Astrocyte of the hippocampus (primary cell): ENCODE measurements around the gene SST.

ENCODE experiments used
- DNase-seq: peaks from one replicate; pipeline ENCODE4 v3.0.0; 2011; ENCODE audit warnings: low read depth, low spot score

Gene SST

GRCh38 chr3:187669675-187670504, at the start of gene SST:
TSS of gene SST (minus strand) at chr3:187670394. CDS start at chr3:187670291, 103 bp downstream.
- peak; percentile 83 for DNase-seq

- no peak for DNase-seq
Measured at GRCh38 chr3:187719628-187720336, 49.6 kb upstream of the SST start.

GRCh38 chr3:187718802-187719201, 48.6 kb upstream of the SST start:
- DNase-seq, result no peak

DNA sequence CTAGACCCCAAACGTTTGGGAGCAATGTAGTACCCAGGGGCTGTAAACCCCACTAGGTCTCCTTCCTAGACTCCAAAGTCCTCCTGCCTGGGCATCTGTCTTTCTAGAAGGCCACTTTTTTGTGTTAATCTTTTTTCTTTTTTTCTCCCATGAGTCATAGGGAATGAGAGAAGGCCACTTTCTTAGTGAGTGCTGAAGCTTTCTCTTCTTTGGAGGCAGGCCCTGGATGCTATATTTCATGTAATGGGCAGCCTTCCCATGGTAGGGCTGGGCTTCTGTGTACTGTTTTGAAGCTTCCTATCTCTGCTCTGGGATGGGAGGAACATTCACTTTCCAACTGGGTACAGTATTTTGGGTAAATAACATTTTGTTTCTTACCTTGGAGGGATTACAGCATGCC, 47.4 kb upstream of the SST start:
- no peak for DNase-seq

- peak; percentile 88 for DNase-seq
Measured at GRCh38 chr3:187714404-187714979, 44.3 kb upstream of the SST start.

GRCh38 chr3:187713504-187713903, 43.3 kb upstream of the SST start:
- DNase-seq, result peak; percentile 26

GRCh38 chr3:187709155-187709554, 39.0 kb upstream of the SST start:
- DNase-seq, result no peak

DNA sequence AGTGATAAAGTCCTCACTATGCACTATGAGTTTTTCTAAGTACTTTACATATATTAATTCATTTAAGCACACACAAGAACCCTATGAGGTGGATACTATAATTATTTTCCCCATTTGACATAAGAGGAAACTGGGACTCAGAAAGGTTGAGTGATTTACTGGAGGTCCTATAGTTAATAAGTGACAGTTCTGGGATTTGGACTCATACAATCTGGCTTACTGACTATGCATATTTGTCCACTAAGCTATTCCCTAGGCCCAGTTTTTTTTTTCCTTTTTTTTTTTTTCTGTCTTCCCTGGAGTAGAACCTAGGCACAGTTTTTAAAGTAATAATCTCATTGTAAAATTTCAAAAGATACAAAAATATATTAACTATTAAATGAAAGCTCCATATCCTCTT, 38.5 kb upstream of the SST start:
- DNase-seq, result no peak

GRCh38 chr3:187706971-187707370, 36.8 kb upstream of the SST start:
- no peak for DNase-seq

DNA sequence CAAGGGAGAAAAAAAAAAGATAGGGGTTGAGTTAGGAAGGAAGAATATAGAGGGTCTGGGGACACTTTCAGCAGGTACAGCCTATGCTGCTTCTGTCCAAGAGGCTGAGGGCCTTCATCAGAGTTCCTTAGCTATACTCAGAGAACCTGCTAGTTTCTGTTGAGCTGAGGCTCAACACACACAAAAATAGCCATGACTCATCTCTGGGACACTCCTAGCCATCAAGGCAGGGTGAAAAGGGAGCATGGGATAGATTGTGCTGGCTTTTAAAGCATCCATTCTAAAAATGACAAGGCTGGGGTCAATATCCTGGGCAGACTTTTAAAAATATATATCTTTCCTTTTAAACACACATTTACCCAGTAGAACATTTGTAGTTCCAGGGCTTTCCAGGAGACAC, 35.0 kb upstream of the SST start:
- no peak for DNase-seq

DNA sequence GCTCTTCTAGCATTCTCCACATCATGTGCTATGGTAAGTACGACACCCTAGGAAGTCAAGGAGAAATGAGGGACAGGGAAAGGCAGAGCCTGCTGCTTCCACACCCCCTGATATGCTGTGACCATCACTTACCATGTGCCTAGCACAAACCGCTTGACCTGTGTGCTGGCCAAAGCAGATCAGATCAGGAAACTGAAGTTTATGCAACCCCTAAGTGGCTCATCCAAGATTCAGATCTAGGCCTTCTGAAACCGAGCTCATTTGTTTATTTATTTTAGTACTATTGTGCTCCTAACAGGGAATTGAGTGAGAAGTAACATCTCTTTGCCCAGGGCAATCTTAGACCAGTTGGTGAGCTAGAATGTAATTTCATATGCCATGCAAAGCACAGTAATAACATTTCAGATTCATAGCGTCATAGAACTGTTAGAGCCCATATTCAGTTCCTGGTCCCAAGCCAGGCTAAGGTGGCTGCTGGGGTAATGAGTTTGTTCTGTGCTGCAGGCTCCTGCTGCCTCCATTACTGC, 32.4 kb upstream of the SST start, which contains the start of gene RTP2:
RTP2 (minus strand) TSS at position 51 of the 527 bp plus-strand sequence. CDS start 429 bp downstream, outside the sequence.
- DNase-seq, result no peak

DNA sequence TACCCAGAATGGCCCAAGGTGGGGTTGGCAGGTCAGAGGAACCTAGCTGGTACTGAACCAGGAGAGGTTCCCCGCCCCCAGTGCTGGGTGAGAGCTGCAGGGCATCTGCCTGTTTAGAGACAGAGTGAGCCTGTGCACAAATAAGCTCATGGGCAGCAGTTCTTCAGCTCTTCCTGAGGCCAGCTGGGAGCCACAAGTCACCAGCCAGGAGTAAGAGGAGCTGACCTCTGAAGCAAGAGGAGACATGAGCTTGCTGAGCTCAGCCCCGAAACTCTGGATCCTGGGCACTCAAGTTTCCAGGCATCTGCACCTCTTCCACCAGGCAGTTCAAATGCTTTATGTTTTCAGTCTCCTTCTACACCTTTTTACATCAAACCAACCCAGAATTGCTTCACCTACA, 30.1 kb upstream of the SST start:
- DNase-seq, result no peak

GRCh38 chr3:187698499-187699399, 28.6 kb upstream of the SST start:
- DNase-seq, result no peak

DNA sequence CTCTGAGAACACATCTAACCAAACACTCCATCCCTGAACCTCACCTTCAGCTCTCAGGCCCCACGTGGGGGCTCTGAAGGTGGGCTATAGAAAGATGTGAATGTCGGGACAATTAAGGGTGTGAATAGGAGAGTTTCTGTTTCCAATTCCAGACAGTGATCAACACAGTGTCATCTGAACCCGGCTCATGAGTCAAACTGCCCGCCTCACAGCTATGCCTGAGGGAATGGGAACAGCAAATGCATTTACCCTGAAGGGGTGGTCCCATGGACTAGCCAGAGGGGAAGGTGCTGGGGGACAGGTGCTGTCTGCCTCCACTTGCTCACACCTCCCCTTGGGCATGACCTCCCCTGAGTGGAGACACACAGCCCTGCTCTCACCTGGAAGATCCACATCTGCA, 25.8 kb upstream of the SST start:
- DNase-seq, result no peak

DNA sequence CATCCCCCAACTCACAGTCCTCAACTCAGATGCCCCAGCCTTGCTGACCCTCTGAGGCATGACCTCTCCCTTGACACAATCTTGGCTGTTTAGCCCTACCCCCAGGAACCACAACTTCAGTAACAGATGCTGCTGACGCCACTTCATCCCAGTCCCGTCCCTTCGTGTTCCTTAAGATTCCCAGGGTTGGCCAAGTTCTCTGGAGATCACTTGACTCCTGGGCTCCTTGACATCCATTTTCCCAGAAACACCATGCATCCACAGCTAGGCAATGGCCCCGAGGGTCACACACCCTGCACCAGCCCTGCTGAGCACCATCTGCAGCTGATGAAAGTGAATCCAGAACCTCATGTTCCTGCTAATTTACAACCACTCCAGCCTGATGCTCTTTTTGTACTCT, 25.3 kb upstream of the SST start:
- no peak for DNase-seq

DNA sequence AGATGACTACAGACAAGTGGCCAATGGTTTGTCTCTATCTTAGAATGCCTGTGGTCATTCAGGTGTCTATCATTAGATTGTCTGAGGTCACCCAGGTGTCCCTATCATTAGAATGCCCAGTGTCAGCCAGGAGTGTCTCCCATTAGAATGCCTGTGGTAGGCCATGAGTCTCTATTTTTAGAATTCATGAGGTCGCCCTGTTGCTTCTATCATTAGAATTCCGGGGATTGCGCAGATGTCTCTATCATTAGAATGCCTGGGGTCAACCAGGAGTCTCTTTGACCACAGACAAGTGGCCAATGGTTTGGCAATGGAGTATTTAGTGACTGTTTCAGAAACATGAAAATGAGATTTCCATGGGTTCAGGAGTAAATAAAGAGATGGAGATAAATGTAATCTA, 24.6 kb upstream of the SST start:
- peak; percentile 56 for DNase-seq

DNA sequence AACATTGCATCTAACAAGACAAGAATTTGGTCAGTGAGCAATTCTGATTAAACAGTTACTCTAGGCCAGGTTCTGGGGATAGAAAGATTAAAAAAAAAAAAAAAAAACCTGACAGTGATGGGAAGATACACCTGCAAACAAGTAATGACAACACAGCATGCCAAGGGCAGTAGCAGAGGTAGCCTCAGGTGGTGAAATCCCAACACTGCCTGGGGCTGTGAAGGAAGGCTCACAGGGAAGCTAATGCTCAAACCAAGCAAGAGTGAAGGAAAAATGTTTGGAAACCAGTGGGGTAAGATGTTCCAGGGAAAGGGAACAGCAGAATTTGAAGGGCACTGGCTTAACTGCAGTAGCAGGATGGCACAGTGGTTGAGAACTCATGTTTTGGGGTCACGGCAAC, 23.2 kb upstream of the SST start:
- DNase-seq, result no peak

GRCh38 chr3:187689984-187690383, 19.8 kb upstream of the SST start:
- peak; percentile 42 for DNase-seq

- no peak for DNase-seq
Measured at GRCh38 chr3:187686621-187687273, 16.6 kb upstream of the SST start.

GRCh38 chr3:187685948-187686347, 15.8 kb upstream of the SST start:
- no peak for DNase-seq

- peak; percentile 20 for DNase-seq
Measured at GRCh38 chr3:187684880-187685279, 14.7 kb upstream of the SST start.
